Tongue (tissue), 2 donors: ENCODE data around the gene UBE2L3. TPM values are rescaled to one million over a fixed set of nuclear protein-coding genes. Genes with fewer than 3 reads are reported as not detected.
A peak's percentile ranks its signal among the peaks of the same experiment; 100 is the strongest.
"Not testable (repeated sequence)": the region's sequence is repeated elsewhere in the genome, so short reads cannot be mapped to it uniquely, and the experiment has no call there.

ENCODE experiments used
- DNase-seq: peaks from one replicate; pipeline ENCODE4 v3.0.0-alpha.2; 2015
- total RNA-seq: library from RNA; depleted of rRNA; stranded (reverse); fragments of >200 nt; gene quantifications from one replicate; pipeline ENCODE4 v1.2.3, GENCODE V29; 2014

UBE2L3 gene
- 27.9 TPM for total RNA-seq

- DNase-seq = peak; percentile 92
Observed at GRCh38 chr22:21567456-21568346, at the start of gene UBE2L3. TSS of gene UBE2L3 (plus strand) at chr22:21567714. CDS start at chr22:21567745, 31 bp downstream.

- DNase-seq = not testable (repeated sequence)
Observed at GRCh38 chr22:21526705-21527500, 40.6 kb upstream of the UBE2L3 start.

GRCh38 chr22:21531525-21531924 lies 36.0 kb upstream of the UBE2L3 start:
- DNase-seq = not testable (repeated sequence)

- not testable (repeated sequence) for DNase-seq
Observed at GRCh38 chr22:21532863-21533648, 34.5 kb upstream of the UBE2L3 start.

- not testable (repeated sequence) for DNase-seq
Observed at GRCh38 chr22:21539862-21540261, 27.7 kb upstream of the UBE2L3 start.

GRCh38 chr22:21544432-21545322 lies 22.8 kb upstream of the UBE2L3 start:
- DNase-seq = not testable (repeated sequence)

- DNase-seq = not testable (repeated sequence)
Observed at GRCh38 chr22:21549558-21549957, 18.0 kb upstream of the UBE2L3 start.

GRCh38 chr22:21550008-21550677 lies 17.4 kb upstream of the UBE2L3 start:
- not testable (repeated sequence) for DNase-seq

- DNase-seq = not testable (repeated sequence)
Observed at GRCh38 chr22:21550678-21551047, 16.9 kb upstream of the UBE2L3 start.

GRCh38 chr22:21551361-21551760 lies 16.2 kb upstream of the UBE2L3 start, which contains the start of gene RIMBP3C:
TSS of gene RIMBP3C (minus strand) at chr22:21551461. CDS start at chr22:21550976, 485 bp downstream.
- DNase-seq = not testable (repeated sequence)

GRCh38 chr22:21559345-21560125 lies 8.0 kb upstream of the UBE2L3 start:
- not testable (repeated sequence) for DNase-seq

- DNase-seq = not testable (repeated sequence)
Observed at GRCh38 chr22:21560657-21561056, 6.9 kb upstream of the UBE2L3 start.

- no peak for DNase-seq
Observed at GRCh38 chr22:21563912-21564311, 3.6 kb upstream of the UBE2L3 start.

GRCh38 chr22:21564411-21564810 lies 3.1 kb upstream of the UBE2L3 start:
- no peak for DNase-seq

- peak; percentile 35 for DNase-seq
Observed at GRCh38 chr22:21568347-21569075, 997 bp downstream of the UBE2L3 start.

- not testable (repeated sequence) for DNase-seq
Observed at GRCh38 chr22:21569076-21569427, 1.5 kb downstream of the UBE2L3 start.

GRCh38 chr22:21569459-21570170 lies 2.1 kb downstream of the UBE2L3 start:
- no peak for DNase-seq

- no peak for DNase-seq
Observed at GRCh38 chr22:21570398-21570797, 2.9 kb downstream of the UBE2L3 start.
